NB4 (cell line): ENCODE results near the gene MIDN.

Source experiments
- POLR2A ChIP-seq: IDR thresholded peaks from 2 replicates; pipeline ENCODE4 v1.6.1; 2011; ENCODE audit warnings: mild to moderate bottlenecking; ENCODE audit not compliant: insufficient read length; ENCODE audit errors: extremely low read depth
- TF ChIP-seq, protein P1 (sequence below): IDR thresholded peaks from one replicate; pipeline ENCODE4 v1.5.1; 2012; ENCODE audit warnings: low read depth, low read length
- TF ChIP-seq, protein P2 (sequence below): IDR thresholded peaks from 2 replicates; pipeline ENCODE4 v1.6.1; 2011; ENCODE audit warnings: low read depth, low read length

DNA sequence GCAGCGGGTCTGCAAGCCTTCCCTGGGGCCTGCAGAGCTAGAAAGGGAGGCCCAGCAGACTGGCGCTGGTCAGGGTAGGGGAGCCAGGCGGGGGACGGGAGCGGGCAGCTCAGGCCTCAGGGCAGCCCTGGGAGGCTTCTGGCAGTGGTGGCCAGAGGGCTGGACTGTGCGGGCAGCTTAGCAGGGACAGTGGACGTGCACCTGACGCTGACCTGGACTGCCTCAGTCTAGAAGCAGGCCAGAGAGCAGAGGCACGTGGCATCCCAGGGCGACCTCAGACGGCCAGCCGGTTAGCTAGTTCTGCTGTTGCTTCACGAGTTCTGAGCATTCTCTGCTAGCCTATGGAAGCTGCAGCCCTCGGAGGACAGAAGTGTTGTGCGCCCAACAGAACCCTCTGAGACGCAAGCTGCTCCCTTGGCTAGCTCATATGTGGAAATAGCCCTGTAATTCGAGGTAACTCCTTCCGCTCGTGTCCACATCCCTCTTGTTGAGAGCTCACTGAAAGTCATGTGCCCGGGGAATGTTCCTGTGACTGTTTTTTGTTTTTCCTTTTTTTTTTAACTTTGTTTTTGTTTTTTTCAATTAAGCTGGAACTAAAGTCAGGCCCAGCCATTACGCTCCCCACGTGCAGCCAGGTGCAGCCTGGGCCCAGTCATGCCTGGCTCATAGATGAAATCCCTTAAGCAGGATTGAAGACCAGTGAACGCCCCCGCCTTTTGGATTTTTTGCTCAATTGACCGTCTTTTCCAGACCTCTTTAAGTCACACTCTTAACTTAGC, 25.1 kb downstream of the MIDN start:
- TF ChIP-seq, protein P1, sequence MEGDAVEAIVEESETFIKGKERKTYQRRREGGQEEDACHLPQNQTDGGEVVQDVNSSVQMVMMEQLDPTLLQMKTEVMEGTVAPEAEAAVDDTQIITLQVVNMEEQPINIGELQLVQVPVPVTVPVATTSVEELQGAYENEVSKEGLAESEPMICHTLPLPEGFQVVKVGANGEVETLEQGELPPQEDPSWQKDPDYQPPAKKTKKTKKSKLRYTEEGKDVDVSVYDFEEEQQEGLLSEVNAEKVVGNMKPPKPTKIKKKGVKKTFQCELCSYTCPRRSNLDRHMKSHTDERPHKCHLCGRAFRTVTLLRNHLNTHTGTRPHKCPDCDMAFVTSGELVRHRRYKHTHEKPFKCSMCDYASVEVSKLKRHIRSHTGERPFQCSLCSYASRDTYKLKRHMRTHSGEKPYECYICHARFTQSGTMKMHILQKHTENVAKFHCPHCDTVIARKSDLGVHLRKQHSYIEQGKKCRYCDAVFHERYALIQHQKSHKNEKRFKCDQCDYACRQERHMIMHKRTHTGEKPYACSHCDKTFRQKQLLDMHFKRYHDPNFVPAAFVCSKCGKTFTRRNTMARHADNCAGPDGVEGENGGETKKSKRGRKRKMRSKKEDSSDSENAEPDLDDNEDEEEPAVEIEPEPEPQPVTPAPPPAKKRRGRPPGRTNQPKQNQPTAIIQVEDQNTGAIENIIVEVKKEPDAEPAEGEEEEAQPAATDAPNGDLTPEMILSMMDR, result no peak
- TF ChIP-seq, protein P2, sequence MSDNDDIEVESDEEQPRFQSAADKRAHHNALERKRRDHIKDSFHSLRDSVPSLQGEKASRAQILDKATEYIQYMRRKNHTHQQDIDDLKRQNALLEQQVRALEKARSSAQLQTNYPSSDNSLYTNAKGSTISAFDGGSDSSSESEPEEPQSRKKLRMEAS, result no peak
- no peak for TF ChIP-seq POLR2A
